Calu3 (cell line): ENCODE measurements around the gene GJA4. TPM values are rescaled to one million over a fixed set of nuclear protein-coding genes. Genes with fewer than 3 reads are reported as not detected.

Source experiments
- BruUV-seq: library from RNA; stranded (reverse); fragments of 400-500 nt; replicated peaks from 2 replicates; lab custom pipeline; 2021; lab: Mats Ljungman, UMichigan
- CTCF ChIA-PET: fragments of 300-600 bp; sonication (Branson Sonifier 250); formaldehyde crosslinking; loops from one replicate; lab custom pipeline; 2022; ENCODE audit warnings: antibody characterized with exemption; lab: Charles Lee
- DNase-seq: peaks from one replicate; pipeline ENCODE4 v3.0.0; 2022
- H3K27ac Mint-ChIP-seq: one replicate; pipeline ENCODE4 v1.8.0; 2022; ENCODE audit warnings: mixed read lengths; ENCODE audit not compliant: unreplicated experiment
- H3K27me3 Mint-ChIP-seq: one replicate; pipeline ENCODE4 v1.8.0; 2022; ENCODE audit warnings: mixed read lengths; ENCODE audit not compliant: unreplicated experiment
- H3K36me3 Mint-ChIP-seq: one replicate; pipeline ENCODE4 v1.8.0; 2022; ENCODE audit warnings: mild to moderate bottlenecking, moderate library complexity, mixed read lengths; ENCODE audit not compliant: insufficient read depth, unreplicated experiment
- H3K4me1 Mint-ChIP-seq: one replicate; pipeline ENCODE4 v1.8.0; 2022; ENCODE audit warnings: mild to moderate bottlenecking, low read depth, mixed read lengths; ENCODE audit not compliant: unreplicated experiment
- H3K4me3 Mint-ChIP-seq: one replicate; pipeline ENCODE4 v1.8.0; 2022; ENCODE audit warnings: mild to moderate bottlenecking, low read depth, moderate library complexity, mixed read lengths; ENCODE audit not compliant: unreplicated experiment
- H3K9me3 Mint-ChIP-seq: one replicate; pipeline ENCODE4 v1.8.0; 2022; ENCODE audit warnings: low read depth, mixed read lengths; ENCODE audit not compliant: unreplicated experiment
- CTCF ChIP-seq: fragments of 200-600 bp; IDR thresholded peaks from one replicate; pipeline ENCODE4 v1.8.0; 2022; ENCODE audit warnings: antibody characterized with exemption; ENCODE audit not compliant: unreplicated experiment
- intact Hi-C: fragments of 100-400 bp; cut with micrococcal nuclease; formaldehyde crosslinking; loops from one replicate; pipeline ENCODE4 v1.10.0; 2022; ENCODE audit not compliant: unreplicated experiment
- total RNA-seq: library from RNA; stranded (reverse); gene quantifications from 2 replicates; pipeline ENCODE4 v1.2.3, GENCODE V29; 2022

The GJA4 gene
- total RNA-seq, 1 experiment from 2014 or later: not detected

DNA sequence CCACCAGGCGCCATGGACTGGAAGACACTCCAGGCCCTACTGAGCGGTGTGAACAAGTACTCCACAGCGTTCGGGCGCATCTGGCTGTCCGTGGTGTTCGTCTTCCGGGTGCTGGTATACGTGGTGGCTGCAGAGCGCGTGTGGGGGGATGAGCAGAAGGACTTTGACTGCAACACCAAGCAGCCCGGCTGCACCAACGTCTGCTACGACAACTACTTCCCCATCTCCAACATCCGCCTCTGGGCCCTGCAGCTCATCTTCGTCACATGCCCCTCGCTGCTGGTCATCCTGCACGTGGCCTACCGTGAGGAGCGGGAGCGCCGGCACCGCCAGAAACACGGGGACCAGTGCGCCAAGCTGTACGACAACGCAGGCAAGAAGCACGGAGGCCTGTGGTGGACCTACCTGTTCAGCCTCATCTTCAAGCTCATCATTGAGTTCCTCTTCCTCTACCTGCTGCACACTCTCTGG lies 8.0 kb upstream of the GJA4 start:
- no TSS peak for BruUV-seq
- CTCF ChIA-PET: no interaction called here
- H3K27ac Mint-ChIP-seq: no peak overlapping the region
- no peak for DNase-seq
- H3K9me3 Mint-ChIP-seq: no peaks in the 10 kb centered on the region
- H3K4me1 Mint-ChIP-seq: peaks cover 41% of the 10 kb centered on the region
- no peak for TF ChIP-seq CTCF
- H3K4me3 Mint-ChIP-seq: no peak overlapping the region
- H3K36me3 Mint-ChIP-seq: peaks cover 48% of the 10 kb centered on the region
- intact Hi-C loops: loop anchor here (5.0 kb wide), 1 partner anchor 198 kb away; no protein-coding TSS in a partner anchor
- H3K27me3 Mint-ChIP-seq: peaks cover 4% of the 10 kb centered on the region

DNA sequence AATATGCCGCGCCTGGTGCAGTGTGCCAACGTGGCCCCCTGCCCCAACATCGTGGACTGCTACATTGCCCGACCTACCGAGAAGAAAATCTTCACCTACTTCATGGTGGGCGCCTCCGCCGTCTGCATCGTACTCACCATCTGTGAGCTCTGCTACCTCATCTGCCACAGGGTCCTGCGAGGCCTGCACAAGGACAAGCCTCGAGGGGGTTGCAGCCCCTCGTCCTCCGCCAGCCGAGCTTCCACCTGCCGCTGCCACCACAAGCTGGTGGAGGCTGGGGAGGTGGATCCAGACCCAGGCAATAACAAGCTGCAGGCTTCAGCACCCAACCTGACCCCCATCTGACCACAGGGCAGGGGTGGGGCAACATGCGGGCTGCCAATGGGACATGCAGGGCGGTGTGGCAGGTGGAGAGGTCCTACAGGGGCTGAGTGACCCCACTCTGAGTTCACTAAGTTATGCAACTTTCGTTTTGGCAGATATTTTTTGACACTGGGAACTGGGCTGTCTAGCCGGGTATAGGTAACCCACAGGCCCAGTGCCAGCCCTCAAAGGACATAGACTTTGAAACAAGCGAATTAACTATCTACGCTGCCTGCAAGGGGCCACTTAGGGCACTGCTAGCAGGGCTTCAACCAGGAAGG lies 7.4 kb upstream of the GJA4 start:
- Mint-ChIP-seq H3K27ac (peak overlapping the region; percentile 17), H3K9me3 (no peaks in the 10 kb centered on the region), H3K4me1 (peaks cover 35% of the 10 kb centered on the region), H3K36me3 (peaks cover 48% of the 10 kb centered on the region), H3K4me3 (no peak overlapping the region), H3K27me3 (peaks cover 9% of the 10 kb centered on the region)
- BruUV-seq: no TSS peak
- CTCF ChIA-PET: no interaction called here
- DNase-seq: no peak
- TF ChIP-seq CTCF: no peak
- intact Hi-C loops: loop anchor here (5.0 kb wide), 1 partner anchor 197 kb away; no protein-coding TSS in a partner anchor

DNA sequence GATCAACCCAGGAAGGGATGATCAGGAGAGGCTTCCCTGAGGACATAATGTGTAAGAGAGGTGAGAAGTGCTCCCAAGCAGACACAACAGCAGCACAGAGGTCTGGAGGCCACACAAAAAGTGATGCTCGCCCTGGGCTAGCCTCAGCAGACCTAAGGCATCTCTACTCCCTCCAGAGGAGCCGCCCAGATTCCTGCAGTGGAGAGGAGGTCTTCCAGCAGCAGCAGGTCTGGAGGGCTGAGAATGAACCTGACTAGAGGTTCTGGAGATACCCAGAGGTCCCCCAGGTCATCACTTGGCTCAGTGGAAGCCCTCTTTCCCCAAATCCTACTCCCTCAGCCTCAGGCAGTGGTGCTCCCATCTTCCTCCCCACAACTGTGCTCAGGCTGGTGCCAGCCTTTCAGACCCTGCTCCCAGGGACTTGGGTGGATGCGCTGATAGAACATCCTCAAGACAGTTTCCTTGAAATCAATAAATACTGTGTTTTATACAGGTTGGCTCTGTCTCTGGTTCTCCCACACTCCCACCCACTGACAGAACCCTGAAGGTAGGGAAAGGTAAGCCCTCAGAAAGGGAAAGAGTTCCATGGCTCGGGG lies 6.8 kb upstream of the GJA4 start:
- Mint-ChIP-seq H3K4me1 (peaks cover 31% of the 10 kb centered on the region), H3K9me3 (no peaks in the 10 kb centered on the region), H3K27ac (peak overlapping the region; percentile 17), H3K4me3 (no peak overlapping the region), H3K27me3 (peaks cover 12% of the 10 kb centered on the region), H3K36me3 (peaks cover 43% of the 10 kb centered on the region)
- CTCF ChIA-PET: interaction anchor here (0.6 to 1.4 kb wide), 5 partner anchors 23 to 1157 kb away, joined by 3 to 6 read pairs (median 4); no protein-coding TSS in a partner anchor
- DNase-seq: no peak
- BruUV-seq: no TSS peak
- intact Hi-C loops: loop anchor here (1.0 to 5.0 kb wide), 2 partner anchors 66 to 196 kb away; no protein-coding TSS in a partner anchor
- TF ChIP-seq CTCF: no peak

GRCh38 chr1:34786521-34787325 lies 6.1 kb upstream of the GJA4 start:
- no peak overlapping the region for H3K27ac Mint-ChIP-seq
- no TSS peak for BruUV-seq
- H3K9me3 Mint-ChIP-seq: no peaks in the 10 kb centered on the region
- peak; percentile 70 for DNase-seq
- peak; percentile 84 for TF ChIP-seq CTCF
- intact Hi-C loops: loop anchor here (1.0 to 5.0 kb wide), 2 partner anchors 66 to 196 kb away; no protein-coding TSS in a partner anchor
- CTCF ChIA-PET: interaction anchor here (0.6 to 1.4 kb wide), 6 partner anchors 24 to 1158 kb away, joined by 3 to 7 read pairs (median 5); no protein-coding TSS in a partner anchor
- peaks cover 36% of the 10 kb centered on the region for H3K36me3 Mint-ChIP-seq
- peaks cover 12% of the 10 kb centered on the region for H3K27me3 Mint-ChIP-seq
- no peak overlapping the region for H3K4me3 Mint-ChIP-seq
- H3K4me1 Mint-ChIP-seq: peaks cover 31% of the 10 kb centered on the region
